H9 (cell line): Measurements from ENCODE around the gene IL17REL. TPM values are rescaled to one million over a fixed set of nuclear protein-coding genes. Genes with fewer than 3 reads are reported as not detected.
A peak's percentile ranks its signal among the peaks of the same experiment; 100 is the strongest.

Experiments used
- DNase-seq: peaks from one replicate; pipeline ENCODE4 v3.0.0-alpha.2; 2017
- H2AFZ ChIP-seq: one replicate; pipeline ENCODE4 v1.6.1; 2013; ENCODE audit warnings: mild to moderate bottlenecking, low read length, control low read depth, moderate library complexity
- H2AK5ac ChIP-seq: 2 replicates; pipeline ENCODE4 v1.6.1; 2013; ENCODE audit warnings: low read length, control low read depth, mixed read lengths; ENCODE audit not compliant: insufficient read length
- H2BK120ac ChIP-seq: one replicate; pipeline ENCODE4 v1.6.1; 2013; ENCODE audit warnings: low read depth, mild to moderate bottlenecking, low read length, control low read depth, inconsistent platforms; ENCODE audit not compliant: poor library complexity, severe bottlenecking
- H2BK12ac ChIP-seq: 2 replicates; pipeline ENCODE4 v1.6.1; 2013; ENCODE audit warnings: low read length, control low read depth, mixed read lengths, low read depth; ENCODE audit not compliant: insufficient read length
- H2BK15ac ChIP-seq: 2 replicates; pipeline ENCODE4 v1.6.1; 2013; ENCODE audit warnings: low read depth, low read length, control low read depth
- H2BK20ac ChIP-seq: one replicate; pipeline ENCODE4 v1.6.1; 2013; ENCODE audit warnings: low read depth, mild to moderate bottlenecking, low read length, control low read depth, inconsistent platforms; ENCODE audit not compliant: poor library complexity, severe bottlenecking
- H2BK5ac ChIP-seq: 2 replicates; pipeline ENCODE4 v1.6.1; 2013; ENCODE audit warnings: low read length, control low read depth, mixed read lengths; ENCODE audit not compliant: insufficient read length
- H3K14ac ChIP-seq: 2 replicates; pipeline ENCODE4 v1.6.1; 2013; ENCODE audit warnings: low read length, control low read depth; ENCODE audit not compliant: insufficient read depth
- H3K18ac ChIP-seq: 2 replicates; pipeline ENCODE4 v1.6.1; 2013; ENCODE audit warnings: low read depth, mild to moderate bottlenecking, mixed read lengths, low read length, control low read depth; ENCODE audit not compliant: insufficient read length
- H3K23ac ChIP-seq: 2 replicates; pipeline ENCODE4 v1.6.1; 2013; ENCODE audit warnings: low read length, control low read depth, mixed read lengths, low read depth; ENCODE audit not compliant: insufficient read length
- H3K23me2 ChIP-seq: 2 replicates; pipeline ENCODE4 v1.6.1; 2013; ENCODE audit warnings: low read depth, mild to moderate bottlenecking, mixed read lengths, low read length, control low read depth; ENCODE audit not compliant: insufficient read length, poor library complexity, severe bottlenecking
- H3K27ac ChIP-seq: 2 replicates; pipeline ENCODE4 v1.5.1; 2013; ENCODE audit warnings: low read length, control low read depth, mixed read lengths, low read depth; ENCODE audit not compliant: insufficient read length
- H3K27me3 ChIP-seq: 2 replicates; pipeline ENCODE4 v1.6.1; 2013; ENCODE audit warnings: low read length, control low read depth, inconsistent platforms; ENCODE audit not compliant: insufficient read depth
- H3K4ac ChIP-seq: 2 replicates; pipeline ENCODE4 v1.6.1; 2013; ENCODE audit warnings: low read depth, mild to moderate bottlenecking, control low read depth, inconsistent platforms, low read length, moderate library complexity
- H3K4me1 ChIP-seq: 2 replicates; pipeline ENCODE4 v1.6.1; 2013; ENCODE audit warnings: low read length, control low read depth, inconsistent platforms; ENCODE audit not compliant: insufficient read depth
- H3K4me2 ChIP-seq: 2 replicates; pipeline ENCODE4 v1.6.1; 2013; ENCODE audit warnings: low read length, control low read depth, mixed read lengths; ENCODE audit not compliant: insufficient read length, insufficient read depth
- H3K56ac ChIP-seq: 2 replicates; pipeline ENCODE4 v1.6.1; 2013; ENCODE audit warnings: low read depth, mild to moderate bottlenecking, mixed read lengths, low read length, control low read depth; ENCODE audit not compliant: insufficient read length
- H3K79me1 ChIP-seq: 2 replicates; pipeline ENCODE4 v1.6.1; 2013; ENCODE audit warnings: low read depth, mild to moderate bottlenecking, moderate library complexity, low read length, control low read depth, inconsistent platforms; ENCODE audit not compliant: insufficient read depth, poor library complexity, severe bottlenecking
- H3K79me2 ChIP-seq: 2 replicates; pipeline ENCODE4 v1.6.1; 2013; ENCODE audit warnings: low read length, control low read depth, inconsistent platforms; ENCODE audit not compliant: insufficient read depth
- H3K9ac ChIP-seq: 2 replicates; pipeline ENCODE4 v1.6.1; 2013; ENCODE audit warnings: low read length, control low read depth, mixed read lengths; ENCODE audit not compliant: insufficient read length; ENCODE audit errors: extremely low read depth
- H3K9me3 ChIP-seq: one replicate; pipeline ENCODE4 v1.6.1; 2013; ENCODE audit warnings: low read depth, low read length, inconsistent platforms; ENCODE audit not compliant: control insufficient read depth
- H3T11ph ChIP-seq: one replicate; pipeline ENCODE4 v1.6.1; 2013; ENCODE audit warnings: mild to moderate bottlenecking, low read length, control low read depth, inconsistent platforms
- H4K20me1 ChIP-seq: one replicate; pipeline ENCODE4 v1.6.1; 2013; ENCODE audit not compliant: control insufficient read depth, insufficient read length, insufficient read depth
- H4K5ac ChIP-seq: 2 replicates; pipeline ENCODE4 v1.6.1; 2013; ENCODE audit warnings: low read depth, mild to moderate bottlenecking, mixed read lengths, low read length, control low read depth; ENCODE audit not compliant: insufficient read length
- H4K8ac ChIP-seq: replicated peaks from 2 replicates; pipeline ENCODE4 v1.6.1; 2013; ENCODE audit warnings: low read length, control low read depth, mixed read lengths, low read depth; ENCODE audit not compliant: insufficient read length
- H4K91ac ChIP-seq: 2 replicates; pipeline ENCODE4 v1.6.1; 2013; ENCODE audit warnings: low read depth, mild to moderate bottlenecking, moderate library complexity, mixed read lengths, low read length, control low read depth; ENCODE audit not compliant: insufficient read length
- H3K27ac Mint-ChIP-seq, 3 experiments: 2 replicates in 2 of 3; 3 replicates in 1 of 3; pipeline ENCODE4 v1.8.0; 2020 to 2021; ENCODE audit warnings: mixed read lengths in 3 of 3, mild to moderate bottlenecking in 1 of 3, moderate library complexity in 1 of 3
- H3K27me3 Mint-ChIP-seq: 2 replicates; pipeline ENCODE4 v1.8.0; 2021; ENCODE audit warnings: low read depth, mild to moderate bottlenecking, moderate library complexity, mixed read lengths
- H3K36me3 Mint-ChIP-seq, 3 experiments: 2 replicates in 2 of 3; 3 replicates in 1 of 3; pipeline ENCODE4 v1.8.0; 2020 to 2021; ENCODE audit warnings: low read depth in 3 of 3, mixed read lengths in 3 of 3; ENCODE audit not compliant: insufficient read depth in 1 of 3
- H3K4me1 Mint-ChIP-seq, 2 experiments: 2 replicates each; pipeline ENCODE4 v1.8.0; 2020; ENCODE audit warnings: mixed read lengths in 2 of 2
- H3K4me3 Mint-ChIP-seq, 2 experiments: 2 replicates in 1 of 2; 3 replicates in 1 of 2; pipeline ENCODE4 v1.8.0; 2020 to 2021; ENCODE audit warnings: mild to moderate bottlenecking in 2 of 2, mixed read lengths in 2 of 2, moderate library complexity in 1 of 2
- H3K9me3 Mint-ChIP-seq, 2 experiments: 2 replicates in 1 of 2; 3 replicates in 1 of 2; pipeline ENCODE4 v1.8.0; 2020; ENCODE audit warnings: mild to moderate bottlenecking in 2 of 2, mixed read lengths in 2 of 2, moderate library complexity in 1 of 2
- WGBS: extraction: QIAGEN DNeasy Blood & Tissue Kit; methylation state at CpG from one replicate; pipeline ENCODE4 v1.1.7; 2013; ENCODE audit warnings: missing lambda C conversion rate, low lambda C conversion rate, mixed read lengths; ENCODE audit not compliant: insufficient read length; ENCODE audit errors: extremely low coverage; 5-methylcytosine and 5-hydroxymethylcytosine counted together
- total RNA-seq: library from RNA; stranded (reverse); gene quantifications from 2 replicates; pipeline ENCODE4 v1.2.1, GENCODE V29; 2021
- TF ChIP-seq, protein P1 (sequence below): fragments of 200-600 bp; sonication (generic); conservative IDR thresholded peaks from 3 replicates; pipeline ENCODE4 v1.8.0; 2021; ENCODE audit warnings: antibody characterized with exemption, mild to moderate bottlenecking

Gene IL17REL
- total RNA-seq, 1 experiment from 2014 or later, result 0.20 TPM

DNA sequence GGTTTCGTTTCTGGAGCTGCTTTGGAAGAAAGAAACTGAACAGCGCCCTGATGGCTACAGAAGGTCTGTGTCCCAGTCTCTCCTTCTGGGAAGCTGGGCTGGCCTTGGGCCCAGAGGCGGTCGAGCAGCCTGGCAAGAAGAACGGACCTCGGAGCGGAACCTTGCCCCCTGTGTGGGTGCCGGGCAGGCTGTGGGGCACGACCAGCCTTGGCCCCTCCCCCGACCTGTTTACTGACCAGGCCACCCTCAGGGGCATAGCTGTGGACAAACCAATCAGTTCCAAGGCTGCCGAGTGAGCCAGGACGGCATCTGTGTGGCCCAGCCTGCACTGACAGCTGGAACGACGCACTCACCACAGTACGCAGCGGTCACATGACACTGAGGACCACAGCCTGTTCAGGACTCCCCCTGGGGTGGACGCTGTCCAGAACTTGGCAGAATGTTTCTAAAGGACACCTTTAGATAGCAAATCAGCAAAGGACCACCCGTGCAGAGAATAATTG lies 44.8 kb downstream of the IL17REL start:
- Histone ChIP-seq H3K27me3 (no peaks in the 10 kb centered on the region), H4K20me1 (no peaks in the 10 kb centered on the region), H3T11ph (no peak overlapping the region), H3K79me1 (peaks cover 6% of the 10 kb centered on the region), H3K18ac (no peak overlapping the region), H2BK120ac (no peak overlapping the region), H2BK15ac (no peak overlapping the region), H4K91ac (no peak overlapping the region), H4K5ac (no peak overlapping the region), H3K4me2 (no peak overlapping the region), H3K14ac (no peak overlapping the region; the same call in 1 of the 2 replicates), H3K4ac (no peak overlapping the region), H3K79me2 (peaks cover 3% of the 10 kb centered on the region; the same call in 1 of the 2 replicates), H3K23ac (no peak overlapping the region), H2BK20ac (no peak overlapping the region), H3K27ac (no peak overlapping the region), H2BK5ac (no peak overlapping the region), H2AFZ (no peak overlapping the region), H4K8ac (no peak overlapping the region), H3K56ac (no peak overlapping the region), H3K23me2 (no peaks in the 10 kb centered on the region), H3K9me3 (no peaks in the 10 kb centered on the region), H2AK5ac (no peak overlapping the region), H3K4me1 (no peaks in the 10 kb centered on the region; the same call in 1 of the 2 replicates), H2BK12ac (no peak overlapping the region), H3K9ac (no peak overlapping the region)
- H3K27me3 Mint-ChIP-seq, result peaks cover 16% of the 10 kb centered on the region
- H3K4me1 Mint-ChIP-seq, result peaks cover 7 to 9% of the 10 kb centered on the region in 2 experiments; a peak in 3 of 4 replicates
- no peak overlapping the region for H3K4me3 Mint-ChIP-seq
- peak; percentile 33 for DNase-seq
- peaks cover 8 to 15% (median 14%) of the 10 kb centered on the region in 3 experiments; a peak in 5 of 7 replicates for H3K36me3 Mint-ChIP-seq
- H3K9me3 Mint-ChIP-seq, result no peaks in the 10 kb centered on the region
- WGBS, result no CpG with 5 or more reads among the region's 18 CpGs
- no peak overlapping the region for H3K27ac Mint-ChIP-seq
- TF ChIP-seq, protein P1, sequence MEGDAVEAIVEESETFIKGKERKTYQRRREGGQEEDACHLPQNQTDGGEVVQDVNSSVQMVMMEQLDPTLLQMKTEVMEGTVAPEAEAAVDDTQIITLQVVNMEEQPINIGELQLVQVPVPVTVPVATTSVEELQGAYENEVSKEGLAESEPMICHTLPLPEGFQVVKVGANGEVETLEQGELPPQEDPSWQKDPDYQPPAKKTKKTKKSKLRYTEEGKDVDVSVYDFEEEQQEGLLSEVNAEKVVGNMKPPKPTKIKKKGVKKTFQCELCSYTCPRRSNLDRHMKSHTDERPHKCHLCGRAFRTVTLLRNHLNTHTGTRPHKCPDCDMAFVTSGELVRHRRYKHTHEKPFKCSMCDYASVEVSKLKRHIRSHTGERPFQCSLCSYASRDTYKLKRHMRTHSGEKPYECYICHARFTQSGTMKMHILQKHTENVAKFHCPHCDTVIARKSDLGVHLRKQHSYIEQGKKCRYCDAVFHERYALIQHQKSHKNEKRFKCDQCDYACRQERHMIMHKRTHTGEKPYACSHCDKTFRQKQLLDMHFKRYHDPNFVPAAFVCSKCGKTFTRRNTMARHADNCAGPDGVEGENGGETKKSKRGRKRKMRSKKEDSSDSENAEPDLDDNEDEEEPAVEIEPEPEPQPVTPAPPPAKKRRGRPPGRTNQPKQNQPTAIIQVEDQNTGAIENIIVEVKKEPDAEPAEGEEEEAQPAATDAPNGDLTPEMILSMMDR, result no peak
